ENCODE results near the gene IDS. TPM values are rescaled to one million over a fixed set of nuclear protein-coding genes. Genes with fewer than 3 reads are reported as not detected.
"Not testable (repeated sequence)": the region's sequence is repeated elsewhere in the genome, so short reads cannot be mapped to it uniquely, and the experiment has no call there.

IDS gene
- total RNA-seq (2014; rRNA removed; shearing (Covaris generic)): 25.6 and 44.0 TPM in 2 replicates
- 65.8 and 71.7 TPM in 2 replicates for total RNA-seq (2022)
- Bru-seq, nascent RNA: percentile 89 among the genes with signal in this experiment
- percentile 99 among the genes with signal in this experiment for BruChase-seq, experiment 1, labeled RNA remaining after a 6-hour chase
- percentile 97 among the genes with signal in this experiment for BruChase-seq, experiment 2, labeled RNA remaining after a 2-hour chase
- long read RNA-seq, full-length matches to known transcripts: 92 of 150 reads
- long read RNA-seq, partial matches to known transcripts: 9 of 150 reads
- long read RNA-seq, other reads (novel, unspliced or antisense): 49 of 150 reads

DNA sequence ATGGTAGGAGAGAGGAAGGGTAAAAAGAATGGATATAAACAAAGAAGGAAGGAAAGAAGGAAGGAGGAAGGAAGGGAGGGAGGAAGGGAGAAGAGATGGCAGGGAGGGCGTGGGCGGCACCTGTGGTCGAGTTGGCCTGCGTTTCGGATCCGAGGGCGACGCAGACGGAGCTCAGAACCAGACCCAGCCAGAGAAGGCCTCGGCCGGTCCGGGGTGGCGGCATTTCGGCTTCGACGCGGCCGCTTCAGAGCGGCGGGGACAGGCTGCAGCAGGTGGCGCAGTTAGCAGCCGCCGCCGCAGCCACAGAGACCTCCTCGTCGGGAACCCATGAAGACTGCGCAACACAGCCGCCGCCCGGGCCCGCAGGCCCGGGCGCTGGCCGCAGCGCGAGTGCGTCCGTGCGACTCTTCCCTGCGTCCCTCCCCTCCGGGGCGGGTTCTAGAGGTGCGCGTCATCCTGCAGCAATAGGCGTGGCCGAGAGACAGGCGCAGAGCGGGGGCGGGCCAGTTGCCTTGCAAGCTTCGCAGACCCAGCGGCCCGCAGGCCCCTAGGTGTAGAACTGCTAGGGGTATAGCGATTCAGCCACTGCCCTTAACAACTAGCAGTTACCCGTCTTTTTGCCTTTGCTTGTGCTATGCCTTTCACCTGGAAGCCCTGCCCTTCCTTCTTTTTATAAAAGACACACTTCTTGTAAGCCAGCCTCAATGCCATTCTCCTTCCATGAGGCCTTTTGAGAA is at the start of gene IDS:
IDS (minus strand) TSS at position 392 of the 737 bp plus-strand sequence; CDS start at position 223, 169 bp downstream.
- peak within 1 kb of the TSS; percentile 89 for H3K4me3 ChIP-seq (ENCODE audit: low read depth, low read length, poor library complexity, severe bottlenecking)
- ChIA-PET CTCF (ENCODE audit: unreplicated experiment) (interaction anchor here (1.0 kb wide), 1 partner anchor 34 kb away, joined by 3 read pairs; no protein-coding TSS in a partner anchor), POLR2A (interaction anchor here (0.8 to 2.6 kb wide), 4 partner anchors 9 to 1007 kb away, joined by 3 to 16 read pairs (median 3); partner anchors contain the start of gene EOLA1)
- no TSS peak for BruUV-seq (replicated peaks)
- H2AFZ ChIP-seq (ENCODE audit: low read length): peak within 1 kb of the TSS; percentile 67
- TF ChIP-seq CTCF (conservative IDR thresholded peaks at IDR 0.05; ENCODE audit: low read length) (no peak), EZH2phosphoT487 (IDR thresholded peaks at IDR 0.05; ENCODE audit: borderline replicate concordance, low read depth, low read length) (no peak)
- no peaks in the 10 kb centered on the region for H3K9me3 ChIP-seq (ENCODE audit: low read length)
- no peaks in the 10 kb centered on the region for H3K9me2 ChIP-seq (ENCODE audit: insufficient read depth, low read length)
- peaks cover 28% of the 10 kb centered on the region for H3K4me1 ChIP-seq (ENCODE audit: insufficient read depth, low read length, poor library complexity, severe bottlenecking)
- peak within 1 kb of the TSS; percentile 76 for H3K27ac ChIP-seq (ENCODE audit: low read depth, low read length, poor library complexity, severe bottlenecking)
- peak within 1 kb of the TSS; percentile 75 for H3K4me2 ChIP-seq (ENCODE audit: low read length)
- H3K36me3 ChIP-seq (ENCODE audit: insufficient read depth, low read length): peaks cover 28% of the 10 kb centered on the region
- no peaks in the 10 kb centered on the region for H4K20me1 ChIP-seq (ENCODE audit: insufficient read depth, low read length)
- H3K79me2 ChIP-seq (ENCODE audit: insufficient read depth, low read depth, low read length): no peaks in the 10 kb centered on the region; the same call in 1 of the 2 replicates
- intact Hi-C loops (cut with micrococcal nuclease; ENCODE audit: unreplicated experiment): loop anchor here (2.0 kb wide), 1 partner anchor 34 kb away; no protein-coding TSS in a partner anchor
- DNase-seq (ENCODE audit: low spot score): peak; percentile 90

GRCh38 chrX:149551939-149552248 is 46.8 kb upstream of the IDS start:
- intact Hi-C loops (cut with micrococcal nuclease; ENCODE audit: unreplicated experiment); H3K79me2 ChIP-seq (ENCODE audit: insufficient read depth, low read depth, low read length): not testable (repeated sequence)

GRCh38 chrX:149551245-149551938 is 46.3 kb upstream of the IDS start:
- CTCF ChIA-PET (ENCODE audit: unreplicated experiment); H3K9me3 ChIP-seq (ENCODE audit: low read length); H2AFZ ChIP-seq (ENCODE audit: low read length); intact Hi-C loops (cut with micrococcal nuclease; ENCODE audit: unreplicated experiment); DNase-seq (ENCODE audit: low spot score); H3K4me3 ChIP-seq (ENCODE audit: low read depth, low read length, poor library complexity, severe bottlenecking); H3K9me2 ChIP-seq (ENCODE audit: insufficient read depth, low read length); BruUV-seq (replicated peaks); POLR2A ChIA-PET; H3K27ac ChIP-seq (ENCODE audit: low read depth, low read length, poor library complexity, severe bottlenecking); H3K4me1 ChIP-seq (ENCODE audit: insufficient read depth, low read length, poor library complexity, severe bottlenecking); H4K20me1 ChIP-seq (ENCODE audit: insufficient read depth, low read length); H3K79me2 ChIP-seq (ENCODE audit: insufficient read depth, low read depth, low read length); H3K36me3 ChIP-seq (ENCODE audit: insufficient read depth, low read length); H3K4me2 ChIP-seq (ENCODE audit: low read length): not testable (repeated sequence)

More at GRCh38 chrX:149551939-149552248, 46.8 kb upstream of the IDS start:
- H3K9me3 ChIP-seq (ENCODE audit: low read length); H3K9me2 ChIP-seq (ENCODE audit: insufficient read depth, low read length); CTCF ChIA-PET (ENCODE audit: unreplicated experiment); H3K4me1 ChIP-seq (ENCODE audit: insufficient read depth, low read length, poor library complexity, severe bottlenecking); H3K4me2 ChIP-seq (ENCODE audit: low read length); BruUV-seq (replicated peaks); POLR2A ChIA-PET; DNase-seq (ENCODE audit: low spot score); H4K20me1 ChIP-seq (ENCODE audit: insufficient read depth, low read length); H3K4me3 ChIP-seq (ENCODE audit: low read depth, low read length, poor library complexity, severe bottlenecking); H3K36me3 ChIP-seq (ENCODE audit: insufficient read depth, low read length); H3K27ac ChIP-seq (ENCODE audit: low read depth, low read length, poor library complexity, severe bottlenecking); H2AFZ ChIP-seq (ENCODE audit: low read length): not testable (repeated sequence)

GRCh38 chrX:149550454-149550853 is 45.3 kb upstream of the IDS start:
- H4K20me1 ChIP-seq (ENCODE audit: insufficient read depth, low read length); H2AFZ ChIP-seq (ENCODE audit: low read length); CTCF ChIA-PET (ENCODE audit: unreplicated experiment); H3K36me3 ChIP-seq (ENCODE audit: insufficient read depth, low read length); DNase-seq (ENCODE audit: low spot score); BruUV-seq (replicated peaks); POLR2A ChIA-PET; H3K9me3 ChIP-seq (ENCODE audit: low read length); H3K27ac ChIP-seq (ENCODE audit: low read depth, low read length, poor library complexity, severe bottlenecking); H3K79me2 ChIP-seq (ENCODE audit: insufficient read depth, low read depth, low read length); H3K4me2 ChIP-seq (ENCODE audit: low read length); H3K4me1 ChIP-seq (ENCODE audit: insufficient read depth, low read length, poor library complexity, severe bottlenecking); H3K9me2 ChIP-seq (ENCODE audit: insufficient read depth, low read length); H3K4me3 ChIP-seq (ENCODE audit: low read depth, low read length, poor library complexity, severe bottlenecking); intact Hi-C loops (cut with micrococcal nuclease; ENCODE audit: unreplicated experiment): not testable (repeated sequence)

- DNase-seq (ENCODE audit: low spot score); H3K36me3 ChIP-seq (ENCODE audit: insufficient read depth, low read length); H4K20me1 ChIP-seq (ENCODE audit: insufficient read depth, low read length); H3K27ac ChIP-seq (ENCODE audit: low read depth, low read length, poor library complexity, severe bottlenecking); POLR2A ChIA-PET; H3K9me2 ChIP-seq (ENCODE audit: insufficient read depth, low read length); H3K9me3 ChIP-seq (ENCODE audit: low read length); CTCF ChIA-PET (ENCODE audit: unreplicated experiment); H3K4me3 ChIP-seq (ENCODE audit: low read depth, low read length, poor library complexity, severe bottlenecking); H3K4me1 ChIP-seq (ENCODE audit: insufficient read depth, low read length, poor library complexity, severe bottlenecking); H3K4me2 ChIP-seq (ENCODE audit: low read length); H3K79me2 ChIP-seq (ENCODE audit: insufficient read depth, low read depth, low read length); intact Hi-C loops (cut with micrococcal nuclease; ENCODE audit: unreplicated experiment); BruUV-seq (replicated peaks); H2AFZ ChIP-seq (ENCODE audit: low read length): not testable (repeated sequence)
Measured at GRCh38 chrX:149549701-149550100, 44.6 kb upstream of the IDS start, which contains the start of gene HSFX3. TSS of gene HSFX3 (minus strand) at chrX:149549924. CDS start at chrX:149549852, 72 bp downstream.

All from OCI-LY7 (cell line).